Measurements from ENCODE around the gene ZC3H12A.

GRCh38 chr1:37448185-37448584 lies 26.2 kb upstream of the ZC3H12A start:
- TF ChIP-seq YY1 (IDR thresholded peaks at IDR 0.05; ENCODE audit: insufficient read depth, insufficient read length) (no peak), ZNF274 (IDR thresholded peaks at IDR 0.05; ENCODE audit: low read depth, low read length) (no peak)
